Gastroesophageal sphincter (tissue), 4 donors: Measurements from ENCODE around the gene UBXN4. TPM values are rescaled to one million over a fixed set of nuclear protein-coding genes. Genes with fewer than 3 reads are reported as not detected.

Experiments
- ATAC-seq: fragments of 150-250 bp; one replicate; pipeline ENCODE4 v1.9.1; 2016; ENCODE audit warnings: mild to moderate bottlenecking, moderate library complexity
- H3K27ac ChIP-seq, 4 donors: fragments of 200-600 bp; sonication (generic) in 3 of 4; 1 replicate in 3 of 4; 2 replicates in 1 of 4; pipeline ENCODE4 v1.5.1; 2016 to 2019
- H3K27me3 ChIP-seq: fragments of 200-600 bp; sonication (generic); one replicate; pipeline ENCODE4 v1.5.1; 2019
- H3K36me3 ChIP-seq, 2 donors: fragments of 200-600 bp; sonication (generic); one replicate each; pipeline ENCODE4 v1.5.1; 2019; ENCODE audit warnings: control low read depth in 1 of 2
- H3K4me1 ChIP-seq, 3 donors: fragments of 200-600 bp; sonication (generic); 1 replicate in 2 of 3; 2 replicates in 1 of 3; pipeline ENCODE4 v1.5.1; 2016 to 2019; ENCODE audit warnings: control low read depth in 2 of 3
- H3K4me3 ChIP-seq, 2 donors: fragments of 200-600 bp; sonication (generic); one replicate each; pipeline ENCODE4 v1.5.1; 2019; ENCODE audit warnings: mild to moderate bottlenecking in 1 of 2, moderate library complexity in 1 of 2
- H3K9me3 ChIP-seq, 3 donors: fragments of 200-600 bp; sonication (generic); one replicate each; pipeline ENCODE4 v1.5.1; 2017 to 2019; ENCODE audit warnings: control low read depth in 2 of 3
- CTCF ChIP-seq, 4 experiments: fragments of 200-600 bp in 2 of 4; fragments of 450-650 bp in 2 of 4; sonication (generic) in 1 of 4; IDR thresholded peaks; one replicate each; pipeline ENCODE4 v1.5.1; 2017 to 2019; ENCODE audit warnings: antibody characterized with exemption in 4 of 4, mild to moderate bottlenecking in 2 of 4, moderate library complexity in 2 of 4
- EP300 ChIP-seq: sonication (generic); formaldehyde crosslinking; IDR thresholded peaks from one replicate; pipeline ENCODE4 v1.6.1; 2017; ENCODE audit warnings: antibody characterized with exemption, mild to moderate bottlenecking
- POLR2A ChIP-seq, 2 donors: fragments of 450-650 bp; IDR thresholded peaks; one replicate each; pipeline ENCODE4 v1.6.1; 2017; ENCODE audit warnings: antibody characterized with exemption in 2 of 2, mild to moderate bottlenecking in 2 of 2, moderate library complexity in 1 of 2
- POLR2AphosphoS5 ChIP-seq: sonication (generic); formaldehyde crosslinking; IDR thresholded peaks from one replicate; pipeline ENCODE4 v1.6.1; 2017; ENCODE audit warnings: antibody characterized with exemption
- WGBS, 2 donors: methylation state at CpG; one replicate each; pipeline ENCODE4 v1.1.5; 2018; ENCODE audit warnings: low coverage in 1 of 2; 5-methylcytosine and 5-hydroxymethylcytosine counted together
- total RNA-seq, 4 donors: library from RNA; depleted of rRNA; stranded (reverse); fragments of >200 nt; gene quantifications; one replicate each; pipeline ENCODE4 v1.1.0, GENCODE V29; 2016

UBXN4 gene
- total RNA-seq, 4 donors from 2014 or later, result 41.0 to 75.6 (median 59.9) TPM

GRCh38 chr2:135825131-135825530 is 83.5 kb downstream of the UBXN4 start:
- TF ChIP-seq CTCF (IDR thresholded peaks at IDR 0.05), result no peak
- no peak for TF ChIP-seq POLR2A (IDR thresholded peaks at IDR 0.05)
- TF ChIP-seq POLR2AphosphoS5, result no peak
- no peak for TF ChIP-seq EP300
- WGBS, 2 donors, result 79 to 100% methylated on average over 1 to 3 of the region's 9 CpGs

GRCh38 chr2:135825550-135826176 is 84.0 kb downstream of the UBXN4 start:
- 39 to 53% methylated on average over 5 to 6 of the region's 11 CpGs for whole genome bisulfite sequencing, 2 donors
- H3K4me3 ChIP-seq, result no peak overlapping the region
- no peak for ATAC-seq
- no peak overlapping the region for H3K27ac ChIP-seq
- TF ChIP-seq POLR2A (IDR thresholded peaks at IDR 0.05), result no peak
- TF ChIP-seq EP300, result no peak
- no peak for TF ChIP-seq CTCF (IDR thresholded peaks at IDR 0.05)
- no peak for TF ChIP-seq POLR2AphosphoS5
- no peaks in the 10 kb centered on the region for H3K36me3 ChIP-seq
- peaks cover 5% of the 10 kb centered on the region for H3K27me3 ChIP-seq
- H3K9me3 ChIP-seq, result peaks cover 0 to 19% (median 0%) of the 10 kb centered on the region in 3 donors
- no peaks in the 10 kb centered on the region for H3K4me1 ChIP-seq

More at GRCh38 chr2:135825131-135825530, 83.5 kb downstream of the UBXN4 start:
- H3K27ac ChIP-seq, result no peak overlapping the region
- H3K4me3 ChIP-seq, result no peak overlapping the region
- no peaks in the 10 kb centered on the region for H3K36me3 ChIP-seq
- no peak for ATAC-seq
- no peaks in the 10 kb centered on the region for H3K4me1 ChIP-seq
- peaks cover 5% of the 10 kb centered on the region for H3K27me3 ChIP-seq
- H3K9me3 ChIP-seq, result peaks cover 0 to 19% (median 0%) of the 10 kb centered on the region in 3 donors

GRCh38 chr2:135826544-135826943 is 84.9 kb downstream of the UBXN4 start:
- H3K27ac ChIP-seq, result no peak overlapping the region
- H3K4me3 ChIP-seq, result no peak overlapping the region
- H3K9me3 ChIP-seq, result peaks cover 0 to 19% (median 0%) of the 10 kb centered on the region in 3 donors
- WGBS, 2 donors, result 73 to 80% methylated on average over 2 to 3 of the region's 6 CpGs
- H3K36me3 ChIP-seq, result no peaks in the 10 kb centered on the region
- ATAC-seq, result no peak
- TF ChIP-seq POLR2AphosphoS5 (no peak), EP300 (no peak), CTCF (IDR thresholded peaks at IDR 0.05) (no peak)
- no peaks in the 10 kb centered on the region for H3K27me3 ChIP-seq
- no peaks in the 10 kb centered on the region for H3K4me1 ChIP-seq

GRCh38 chr2:135829378-135830135 is 87.9 kb downstream of the UBXN4 start:
- Histone ChIP-seq H3K27me3 (no peaks in the 10 kb centered on the region), H3K9me3 (no peaks in the 10 kb centered on the region)
- TF ChIP-seq POLR2A (IDR thresholded peaks at IDR 0.05) (no peak), CTCF (IDR thresholded peaks at IDR 0.05) (no peak), POLR2AphosphoS5 (no peak), EP300 (no peak)

More at GRCh38 chr2:135829378-135830135, 87.9 kb downstream of the UBXN4 start:
- no peak overlapping the region for H3K4me3 ChIP-seq
- no peaks in the 10 kb centered on the region for H3K36me3 ChIP-seq
- no peaks in the 10 kb centered on the region for H3K4me1 ChIP-seq
- ATAC-seq, result no peak
- no peak overlapping the region for H3K27ac ChIP-seq
- 67 to 80% methylated on average over 11 to 13 of the region's 13 CpGs for WGBS, 2 donors
